Natural killer cell (primary cell): Measurements from ENCODE around the gene MMAB. TPM values are rescaled to one million over a fixed set of nuclear protein-coding genes. Genes with fewer than 3 reads are reported as not detected.
A peak's percentile ranks its signal among the peaks of the same experiment; 100 is the strongest.

Experiments
- ATAC-seq, 3 donors: fragments of 150-1000 bp in 2 of 3; fragments of 200-7000 bp in 1 of 3; cut with Tn5 transposase; 1 replicate in 1 of 3; 2 replicates in 2 of 3; pipeline ENCODE4 v1.10.0; 2021; ENCODE audit warnings: mild to moderate bottlenecking in 2 of 3, moderate library complexity in 2 of 3
- DNase-seq, 2 donors: peaks; one replicate each; pipeline versions ENCODE4 v3.0.0 to v3.0.0-alpha.2; 2013 to 2021; ENCODE audit warnings: mixed read lengths in 1 of 2
- H3K27ac ChIP-seq: one replicate; pipeline ENCODE4 v1.5.1; 2013; ENCODE audit warnings: mild to moderate bottlenecking, low read length
- H3K27me3 ChIP-seq: one replicate; pipeline ENCODE4 v1.6.1; 2013; ENCODE audit warnings: low read length; ENCODE audit not compliant: control insufficient read depth, insufficient read depth
- H3K36me3 ChIP-seq: one replicate; pipeline ENCODE4 v1.6.1; 2013; ENCODE audit warnings: low read length; ENCODE audit not compliant: control insufficient read depth, insufficient read depth
- H3K4me1 ChIP-seq: one replicate; pipeline ENCODE4 v1.6.1; 2013; ENCODE audit warnings: low read length; ENCODE audit not compliant: control insufficient read depth, insufficient read depth
- H3K4me3 ChIP-seq: one replicate; pipeline ENCODE4 v1.5.1; 2013; ENCODE audit warnings: low read length
- H3K9me3 ChIP-seq: one replicate; pipeline ENCODE4 v1.6.1; 2013; ENCODE audit warnings: low read length; ENCODE audit not compliant: control insufficient read depth, insufficient read depth
- H3K27ac Mint-ChIP-seq, 2 donors: one replicate each; pipeline ENCODE4 v1.8.0; 2022; ENCODE audit warnings: mild to moderate bottlenecking in 2 of 2, mixed read lengths in 2 of 2, moderate library complexity in 1 of 2
- H3K27me3 Mint-ChIP-seq, 2 donors: one replicate each; pipeline ENCODE4 v1.8.0; 2022; ENCODE audit warnings: low read depth in 2 of 2, mixed read lengths in 2 of 2
- H3K36me3 Mint-ChIP-seq: one replicate; pipeline ENCODE4 v1.8.0; 2022; ENCODE audit warnings: mixed read lengths
- H3K4me1 Mint-ChIP-seq, 2 donors: one replicate each; pipeline ENCODE4 v1.8.0; 2022; ENCODE audit warnings: mixed read lengths in 2 of 2
- H3K4me3 Mint-ChIP-seq: one replicate; pipeline ENCODE4 v1.8.0; 2022; ENCODE audit warnings: mild to moderate bottlenecking, moderate library complexity, mixed read lengths
- H3K9me3 Mint-ChIP-seq, 2 donors: one replicate each; pipeline ENCODE4 v1.8.0; 2022; ENCODE audit warnings: mixed read lengths in 2 of 2
- WGBS: methylation state at CpG from one replicate; pipeline ENCODE4 v1.1.7; 2013; ENCODE audit warnings: missing lambda C conversion rate; ENCODE audit not compliant: insufficient coverage; 5-methylcytosine and 5-hydroxymethylcytosine counted together
- intact Hi-C: fragments of 100-400 bp; cut with micrococcal nuclease; formaldehyde crosslinking; loops from one replicate; pipeline ENCODE4 v1.14.2; 2022
- total RNA-seq, 4 donors: library from RNA; stranded (reverse); fragments of 120-200 nt in 1 of 4; gene quantifications; one replicate each; pipeline versions ENCODE4 v1.2.3 to v1.2.4, GENCODE V29; 2013 to 2022
- TF ChIP-seq, protein P1 (sequence below): fragments of 200-600 bp; IDR thresholded peaks from one replicate; pipeline ENCODE4 v1.8.0; 2022; ENCODE audit warnings: antibody characterized with exemption

The MMAB gene
- total RNA-seq, 3 donors from 2014 or later (not counting 1 experiment from before 2014, with no cell fraction given), result 17.1 to 18.3 (median 17.6) TPM

DNA sequence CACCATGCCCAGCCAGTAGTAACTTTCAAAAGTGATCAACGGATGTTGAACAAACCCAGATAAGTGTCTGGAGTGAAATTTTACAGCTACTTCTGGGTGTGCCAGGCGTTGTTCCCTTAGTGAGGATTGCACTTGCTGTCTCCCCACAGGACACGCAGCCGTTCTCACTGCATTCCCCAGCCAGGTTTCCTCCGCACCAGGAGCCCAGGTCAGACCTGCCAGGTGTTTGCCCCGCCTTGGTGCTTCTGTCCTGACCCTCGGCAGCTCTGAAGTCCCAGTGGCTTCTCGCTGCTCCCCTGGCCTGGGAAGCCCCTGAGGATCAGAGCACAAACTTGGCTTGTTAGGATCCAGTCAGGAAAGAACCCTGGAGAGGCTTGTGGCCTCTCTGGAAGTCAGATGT lies 36.2 kb downstream of the MMAB start:
- no peaks in the 10 kb centered on the region for H3K4me1 ChIP-seq
- Mint-ChIP-seq H3K27me3 (no peaks in the 10 kb centered on the region), H3K4me1 (peaks cover 0 to under 1% of the 10 kb centered on the region in 2 donors), H3K27ac (no peak overlapping the region), H3K9me3 (no peaks in the 10 kb centered on the region), H3K36me3 (no peaks in the 10 kb centered on the region), H3K4me3 (no peak overlapping the region)
- DNase-seq, result no peak
- TF ChIP-seq, protein P1, sequence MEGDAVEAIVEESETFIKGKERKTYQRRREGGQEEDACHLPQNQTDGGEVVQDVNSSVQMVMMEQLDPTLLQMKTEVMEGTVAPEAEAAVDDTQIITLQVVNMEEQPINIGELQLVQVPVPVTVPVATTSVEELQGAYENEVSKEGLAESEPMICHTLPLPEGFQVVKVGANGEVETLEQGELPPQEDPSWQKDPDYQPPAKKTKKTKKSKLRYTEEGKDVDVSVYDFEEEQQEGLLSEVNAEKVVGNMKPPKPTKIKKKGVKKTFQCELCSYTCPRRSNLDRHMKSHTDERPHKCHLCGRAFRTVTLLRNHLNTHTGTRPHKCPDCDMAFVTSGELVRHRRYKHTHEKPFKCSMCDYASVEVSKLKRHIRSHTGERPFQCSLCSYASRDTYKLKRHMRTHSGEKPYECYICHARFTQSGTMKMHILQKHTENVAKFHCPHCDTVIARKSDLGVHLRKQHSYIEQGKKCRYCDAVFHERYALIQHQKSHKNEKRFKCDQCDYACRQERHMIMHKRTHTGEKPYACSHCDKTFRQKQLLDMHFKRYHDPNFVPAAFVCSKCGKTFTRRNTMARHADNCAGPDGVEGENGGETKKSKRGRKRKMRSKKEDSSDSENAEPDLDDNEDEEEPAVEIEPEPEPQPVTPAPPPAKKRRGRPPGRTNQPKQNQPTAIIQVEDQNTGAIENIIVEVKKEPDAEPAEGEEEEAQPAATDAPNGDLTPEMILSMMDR, result no peak
- H3K27me3 ChIP-seq, result no peaks in the 10 kb centered on the region
- ATAC-seq, result no peak
- WGBS, result 94% methylated on average over 8 of the region's 8 CpGs
- intact Hi-C loops, result no loop called here
- no peak overlapping the region for H3K27ac ChIP-seq
- H3K36me3 ChIP-seq, result peaks cover 4% of the 10 kb centered on the region
- H3K9me3 ChIP-seq, result no peaks in the 10 kb centered on the region
- H3K4me3 ChIP-seq, result no peak overlapping the region

DNA sequence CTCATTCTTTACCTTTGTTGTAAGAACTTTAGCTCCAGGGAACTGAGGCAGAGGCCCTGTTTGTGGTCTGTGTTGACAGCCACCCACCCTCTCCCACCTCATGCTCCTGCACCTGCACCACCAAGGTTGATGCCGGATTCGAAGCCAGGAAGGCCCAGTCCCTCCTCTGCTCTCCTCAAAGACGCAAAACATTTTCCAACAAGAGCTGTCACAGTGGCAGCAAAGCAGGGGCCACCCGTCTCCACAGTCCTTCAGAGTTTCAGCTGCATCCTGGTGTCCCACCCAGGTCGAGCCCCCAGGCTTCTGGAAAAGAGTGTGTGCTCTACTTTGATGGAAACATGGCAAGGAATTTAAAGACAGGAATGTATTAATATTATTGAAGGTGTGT lies 37.4 kb downstream of the MMAB start:
- ATAC-seq (no peak), DNase-seq (no peak)
- H3K27me3 Mint-ChIP-seq, result no peaks in the 10 kb centered on the region
- H3K4me3 Mint-ChIP-seq, result no peak overlapping the region
- Histone ChIP-seq H3K4me3 (no peak overlapping the region), H3K9me3 (no peaks in the 10 kb centered on the region), H3K27ac (no peak overlapping the region), H3K27me3 (no peaks in the 10 kb centered on the region), H3K36me3 (peaks cover 11% of the 10 kb centered on the region), H3K4me1 (no peaks in the 10 kb centered on the region)
- TF ChIP-seq, protein P1, result no peak
- H3K36me3 Mint-ChIP-seq, result no peaks in the 10 kb centered on the region
- intact Hi-C loops, result no loop called here
- H3K27ac Mint-ChIP-seq, result no peak overlapping the region
- H3K9me3 Mint-ChIP-seq, result no peaks in the 10 kb centered on the region
- WGBS, result 92% methylated on average over 5 of the region's 5 CpGs
- no peaks in the 10 kb centered on the region for H3K4me1 Mint-ChIP-seq

DNA sequence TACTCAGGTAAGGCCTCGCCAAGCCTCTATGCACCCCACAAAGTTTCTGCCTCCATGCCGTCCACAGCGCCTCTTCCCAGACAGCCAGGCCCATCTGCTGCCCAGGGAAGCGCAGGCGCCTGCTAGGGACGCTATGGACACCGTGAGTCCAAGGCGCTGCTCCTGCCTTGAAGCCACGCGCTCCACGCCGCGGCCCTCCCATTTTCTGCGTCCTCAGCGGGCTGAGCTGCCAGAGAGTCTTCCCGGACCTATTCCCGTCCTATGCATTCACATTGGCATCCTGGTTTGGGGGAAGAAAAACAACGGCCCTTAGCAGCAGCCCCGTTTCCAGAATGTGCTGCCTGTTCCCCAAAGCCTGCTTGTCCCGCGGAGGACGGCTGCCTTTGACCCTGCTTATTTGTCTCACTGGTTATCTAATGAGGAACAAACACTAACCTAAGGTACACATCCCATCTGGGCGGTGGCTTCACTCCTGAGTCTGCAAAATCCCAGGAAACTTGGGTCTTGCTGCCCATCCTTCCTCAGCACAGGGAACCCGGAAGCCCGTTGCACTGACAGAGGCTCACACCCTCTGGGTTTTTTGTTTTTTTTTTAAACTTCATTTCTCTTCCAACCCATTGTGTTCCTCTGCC lies 38.0 kb downstream of the MMAB start:
- no peaks in the 10 kb centered on the region for H3K27me3 ChIP-seq
- no peak overlapping the region for H3K4me3 Mint-ChIP-seq
- TF ChIP-seq, protein P1, result no peak
- H3K9me3 ChIP-seq, result no peaks in the 10 kb centered on the region
- peaks cover 17% of the 10 kb centered on the region for H3K36me3 ChIP-seq
- H3K36me3 Mint-ChIP-seq, result no peaks in the 10 kb centered on the region
- no peak for ATAC-seq
- H3K4me1 Mint-ChIP-seq, result no peaks in the 10 kb centered on the region
- intact Hi-C loops, result no loop called here
- no peak overlapping the region for H3K4me3 ChIP-seq
- WGBS, result 95% methylated on average over 25 of the region's 25 CpGs
- H3K27me3 Mint-ChIP-seq, result no peaks in the 10 kb centered on the region
- no peak overlapping the region for H3K27ac Mint-ChIP-seq
- no peaks in the 10 kb centered on the region for H3K9me3 Mint-ChIP-seq
- H3K4me1 ChIP-seq, result no peaks in the 10 kb centered on the region
- no peak overlapping the region for H3K27ac ChIP-seq
- no peak for DNase-seq

DNA sequence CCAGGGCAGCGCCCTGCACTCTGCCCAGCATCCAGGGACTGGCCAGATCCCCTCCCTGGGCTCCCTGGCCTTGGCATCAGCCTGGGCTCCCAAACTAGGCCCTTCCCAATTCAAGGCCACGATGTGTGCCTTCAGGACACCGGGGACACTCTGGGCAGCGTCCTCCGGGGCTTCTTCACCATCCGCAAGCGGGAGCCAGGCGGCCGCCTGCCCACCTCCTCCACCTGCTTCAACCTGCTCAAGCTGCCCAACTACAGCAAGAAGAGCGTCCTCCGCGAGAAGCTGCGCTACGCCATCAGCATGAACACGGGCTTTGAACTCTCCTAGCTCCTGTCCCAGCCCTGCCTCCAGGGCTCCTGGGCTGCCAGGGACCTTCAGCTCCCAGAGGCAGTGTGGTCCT lies 38.8 kb downstream of the MMAB start:
- Mint-ChIP-seq H3K36me3 (no peaks in the 10 kb centered on the region), H3K4me1 (no peaks in the 10 kb centered on the region), H3K4me3 (no peak overlapping the region), H3K27ac (peak overlapping the region in 1 of 2 donors; percentile 24), H3K9me3 (no peaks in the 10 kb centered on the region), H3K27me3 (no peaks in the 10 kb centered on the region)
- no peaks in the 10 kb centered on the region for H3K4me1 ChIP-seq
- DNase-seq (no peak), ATAC-seq (no peak)
- WGBS, result 97% methylated on average over 15 of the region's 15 CpGs
- peaks cover 23% of the 10 kb centered on the region for H3K36me3 ChIP-seq
- TF ChIP-seq, protein P1, result no peak
- H3K4me3 ChIP-seq, result no peak overlapping the region
- no peaks in the 10 kb centered on the region for H3K27me3 ChIP-seq
- intact Hi-C loops, result no loop called here
- H3K27ac ChIP-seq, result no peak overlapping the region
- H3K9me3 ChIP-seq, result no peaks in the 10 kb centered on the region
